Cardiac muscle cell (in vitro differentiated cells and primary cell): ENCODE results near the gene RMND1. TPM values are rescaled to one million over a fixed set of nuclear protein-coding genes. Genes with fewer than 3 reads are reported as not detected.
A peak's percentile ranks its signal among the peaks of the same experiment; 100 is the strongest.

Source experiments
- DNase-seq, 2 donors: peaks; one replicate each; pipeline versions ENCODE4 v3.0.0 to v3.0.0-alpha.2; 2010 to 2017; ENCODE audit warnings: low read depth in 1 of 2, low spot score in 1 of 2
- H3K27ac ChIP-seq: fragments of 200-600 bp; sonication (generic); 2 replicates; pipeline ENCODE4 v1.5.1; 2016
- H3K27me3 ChIP-seq: fragments of 200-600 bp; sonication (generic); 2 replicates; pipeline ENCODE4 v1.6.0; 2016; ENCODE audit warnings: control low read depth
- H3K36me3 ChIP-seq: fragments of 200-600 bp; sonication (generic); 2 replicates; pipeline ENCODE4 v1.5.1; 2016; ENCODE audit warnings: control low read depth
- H3K4me1 ChIP-seq: fragments of 200-600 bp; sonication (generic); 2 replicates; pipeline ENCODE4 v1.8.1; 2017; ENCODE audit warnings: low read depth, mild to moderate bottlenecking, mixed run types
- H3K4me3 ChIP-seq: fragments of 200-600 bp; sonication (generic); 2 replicates; pipeline ENCODE4 v1.5.1; 2016; ENCODE audit warnings: mild to moderate bottlenecking
- H3K9me3 ChIP-seq: fragments of 200-600 bp; sonication (generic); 2 replicates; pipeline ENCODE4 v1.5.1; 2017; ENCODE audit warnings: low read depth, mild to moderate bottlenecking, control low read depth
- CTCF ChIP-seq: IDR thresholded peaks from 2 replicates; pipeline ENCODE4 v1.5.1; 2012; ENCODE audit warnings: low read depth, mild to moderate bottlenecking, low read length
- polyA plus RNA-seq: library from polyadenylated mRNA; unstranded; fragments of >200 nt; fragmentation: Nextera tagmentation; extraction: Ambion mirVana; gene quantifications from 2 replicates; pipeline ENCODE4 v1.2.1, GENCODE V29; 2016
- total RNA-seq: library from RNA; depleted of rRNA; stranded (reverse); fragments of >200 nt; gene quantifications from 2 replicates; pipeline ENCODE4 v1.2.3, GENCODE V29; 2016

RMND1 gene
- total and polyA plus RNA-seq, 2 experiments from 2014 or later: 17.2 to 19.3 TPM

- no peak overlapping the region for H3K27ac ChIP-seq
- peaks cover 6% of the 10 kb centered on the region for H3K27me3 ChIP-seq
- H3K9me3 ChIP-seq: no peaks in the 10 kb centered on the region
- H3K36me3 ChIP-seq: no peaks in the 10 kb centered on the region
- TF ChIP-seq CTCF: no peak
- DNase-seq: no peak
- no peaks in the 10 kb centered on the region for H3K4me1 ChIP-seq
- H3K4me3 ChIP-seq: no peak overlapping the region
These were observed 36.3 kb upstream of the RMND1 start for GRCh38 chr6:151488226-151488625.

GRCh38 chr6:151483994-151484393 lies 32.1 kb upstream of the RMND1 start:
- no peaks in the 10 kb centered on the region for H3K36me3 ChIP-seq
- DNase-seq: no peak
- no peak overlapping the region for H3K4me3 ChIP-seq
- no peaks in the 10 kb centered on the region for H3K27me3 ChIP-seq
- no peaks in the 10 kb centered on the region for H3K4me1 ChIP-seq
- H3K27ac ChIP-seq: no peak overlapping the region
- H3K9me3 ChIP-seq: no peaks in the 10 kb centered on the region
- no peak for TF ChIP-seq CTCF

GRCh38 chr6:151482290-151482689 lies 30.4 kb upstream of the RMND1 start:
- DNase-seq: peak in 1 of 2 donors; percentile 58
- Histone ChIP-seq H3K4me1 (no peaks in the 10 kb centered on the region), H3K36me3 (no peaks in the 10 kb centered on the region), H3K4me3 (no peak overlapping the region), H3K9me3 (no peaks in the 10 kb centered on the region), H3K27me3 (no peaks in the 10 kb centered on the region), H3K27ac (no peak overlapping the region)
- no peak for TF ChIP-seq CTCF

GRCh38 chr6:151481786-151482185 lies 29.9 kb upstream of the RMND1 start:
- DNase-seq: no peak
- no peaks in the 10 kb centered on the region for H3K4me1 ChIP-seq
- no peak overlapping the region for H3K4me3 ChIP-seq
- no peaks in the 10 kb centered on the region for H3K27me3 ChIP-seq
- no peaks in the 10 kb centered on the region for H3K9me3 ChIP-seq
- H3K27ac ChIP-seq: no peak overlapping the region
- no peaks in the 10 kb centered on the region for H3K36me3 ChIP-seq
- TF ChIP-seq CTCF: no peak

GRCh38 chr6:151478670-151479069 lies 26.7 kb upstream of the RMND1 start:
- Histone ChIP-seq H3K4me1 (no peaks in the 10 kb centered on the region), H3K36me3 (no peaks in the 10 kb centered on the region), H3K27ac (no peak overlapping the region), H3K9me3 (no peaks in the 10 kb centered on the region), H3K27me3 (no peaks in the 10 kb centered on the region), H3K4me3 (no peak overlapping the region)
- TF ChIP-seq CTCF: no peak
- no peak for DNase-seq

GRCh38 chr6:151477726-151478125 lies 25.8 kb upstream of the RMND1 start:
- H3K4me3 ChIP-seq: no peak overlapping the region
- H3K9me3 ChIP-seq: no peaks in the 10 kb centered on the region
- H3K36me3 ChIP-seq: no peaks in the 10 kb centered on the region
- DNase-seq: no peak
- H3K4me1 ChIP-seq: no peaks in the 10 kb centered on the region
- TF ChIP-seq CTCF: no peak
- H3K27ac ChIP-seq: no peak overlapping the region
- H3K27me3 ChIP-seq: no peaks in the 10 kb centered on the region
